Measurements from ENCODE around the gene TMEM18.
"Not testable (repeated sequence)": the region's sequence is repeated elsewhere in the genome, so short reads cannot be mapped to it uniquely, and the experiment has no call there.

TMEM18 gene

DNA sequence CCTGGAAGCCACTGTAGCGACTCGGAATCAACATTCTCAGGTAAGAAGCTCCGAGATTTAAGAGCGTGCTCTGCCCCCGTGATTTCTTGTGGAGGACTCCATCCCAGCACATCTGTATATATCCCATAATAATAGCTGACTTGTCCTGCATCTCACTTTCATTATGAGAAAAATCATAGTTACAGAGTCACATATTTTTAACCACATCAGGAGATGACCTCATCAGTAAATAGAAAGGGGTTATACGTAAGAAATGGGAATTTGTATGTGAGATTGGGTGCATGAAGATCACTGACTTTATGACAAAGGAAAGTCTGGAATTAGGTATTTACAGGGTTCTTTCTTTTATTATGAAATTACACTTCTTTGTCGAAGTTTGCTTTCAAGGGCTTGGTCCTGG lies 16.4 kb upstream of the TMEM18 start:
- no peak for DNase-seq (ENCODE audit: low read depth)

DNA sequence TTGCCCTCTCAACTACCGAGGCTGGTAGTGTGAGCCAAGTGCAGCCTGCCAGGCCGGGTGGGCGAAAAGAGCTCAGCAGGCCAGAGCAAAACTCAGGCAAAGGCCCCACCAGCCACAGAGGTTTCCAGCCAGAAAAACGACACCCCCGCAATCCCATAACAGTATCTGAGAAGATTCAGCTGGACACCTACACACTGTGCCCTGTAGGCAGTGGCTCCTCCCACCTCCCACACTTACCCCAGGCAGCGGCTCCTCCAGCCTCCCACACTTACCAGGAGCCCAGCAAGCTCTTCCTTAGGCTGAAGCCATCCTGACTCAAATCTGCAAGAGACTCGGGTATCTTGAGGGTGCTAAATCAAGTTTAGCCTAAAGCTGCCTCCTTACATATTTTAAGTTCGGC lies 15.6 kb upstream of the TMEM18 start:
- no peak for DNase-seq (ENCODE audit: low read depth)

DNA sequence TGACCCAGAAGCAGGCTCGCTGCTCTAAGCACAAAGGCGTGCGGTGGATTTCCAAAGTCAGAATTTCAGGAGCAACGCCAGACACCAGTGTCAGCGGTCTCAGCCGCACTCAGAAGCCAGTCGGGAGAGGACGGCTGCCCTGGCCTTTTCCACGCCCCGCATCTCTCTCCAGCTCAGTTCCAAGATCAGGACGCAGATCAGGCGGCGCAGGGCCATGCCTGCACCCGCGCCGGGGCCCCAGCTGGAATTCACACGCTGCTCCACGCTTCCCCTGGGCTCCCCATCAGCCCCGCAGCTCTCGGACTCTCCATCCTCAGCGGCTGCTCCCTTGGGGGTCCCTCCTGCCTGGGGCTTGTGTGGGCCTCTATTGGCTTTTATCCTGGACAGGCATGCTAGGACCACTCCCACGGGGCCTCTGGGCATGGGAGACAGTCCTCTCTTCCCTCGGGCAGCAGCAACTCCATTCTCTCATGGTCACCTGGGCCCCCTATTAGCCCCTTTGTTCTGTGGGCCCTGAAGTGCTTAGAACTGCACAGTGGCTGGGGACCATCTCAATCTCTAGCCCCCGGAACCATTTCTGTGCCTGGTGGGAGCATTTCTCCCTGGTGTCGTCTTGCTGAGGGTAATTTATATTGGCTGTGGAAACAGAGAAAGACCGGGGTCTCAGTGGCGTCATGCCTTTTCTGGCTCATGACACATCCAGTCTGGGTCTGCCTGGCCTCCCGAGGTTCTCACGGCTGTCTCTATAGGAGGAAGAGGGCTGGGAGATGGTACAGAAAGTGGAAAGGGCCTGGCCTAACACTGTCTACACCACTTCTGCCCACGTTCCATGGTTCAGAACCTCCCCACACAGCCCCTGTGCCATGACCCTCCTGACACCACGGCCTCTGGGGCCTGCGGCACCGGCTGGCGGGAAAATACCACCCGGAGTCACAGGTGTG lies 14.9 kb upstream of the TMEM18 start:
- DNase-seq (ENCODE audit: low read depth) = no peak

DNA sequence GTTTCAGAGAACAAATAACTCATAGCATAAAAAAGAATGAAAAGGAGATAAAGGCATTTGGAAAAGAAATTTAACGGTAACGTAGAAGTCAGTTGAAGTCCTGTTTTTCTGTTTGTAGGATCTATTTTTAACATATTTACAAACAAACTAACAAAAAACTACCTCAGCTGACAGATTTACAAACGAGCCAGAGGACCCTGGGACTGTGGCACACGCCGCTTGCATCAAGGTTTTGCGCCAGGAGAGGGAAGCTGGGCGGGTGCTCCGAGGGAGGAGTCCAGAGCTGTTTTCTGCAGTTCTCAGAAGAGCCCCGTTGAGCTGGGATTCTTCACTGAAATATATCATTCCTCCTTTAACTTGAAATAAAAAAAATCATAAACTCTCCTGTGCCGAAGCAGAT lies 13.6 kb upstream of the TMEM18 start:
- DNase-seq (ENCODE audit: low read depth) = no peak

GRCh38 chr2:689877-690510 lies 12.8 kb upstream of the TMEM18 start:
- DNase-seq (ENCODE audit: low read depth) = no peak

GRCh38 chr2:689237-689636 lies 12.0 kb upstream of the TMEM18 start:
- no peak for DNase-seq (ENCODE audit: low read depth)

DNA sequence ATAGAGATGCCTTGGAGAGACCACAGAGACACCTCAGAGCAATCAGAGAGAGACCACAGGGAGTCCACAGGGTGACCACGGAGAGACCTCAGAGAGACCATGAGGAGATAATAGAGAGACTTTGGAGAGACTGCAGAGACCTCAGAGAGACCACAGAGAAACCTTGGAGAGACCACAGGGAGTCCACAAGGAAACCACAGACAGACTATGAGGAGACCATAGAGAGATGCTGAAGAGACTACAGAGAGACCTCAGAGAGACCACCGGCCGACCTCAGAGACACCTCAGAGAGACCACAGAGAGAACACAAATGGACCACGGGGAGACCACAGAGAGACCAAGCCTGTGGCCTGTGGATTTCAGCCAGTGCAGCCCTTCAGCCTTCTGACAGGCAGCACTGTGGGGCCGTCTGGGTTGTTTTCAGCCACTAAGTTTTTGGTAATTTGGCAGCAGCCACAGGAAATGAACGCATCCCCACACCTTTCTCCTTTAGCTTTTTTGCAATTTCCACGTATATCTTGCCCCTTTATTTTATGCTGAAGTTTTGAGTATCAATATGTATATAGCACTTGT lies 11.4 kb upstream of the TMEM18 start:
- no peak for DNase-seq (ENCODE audit: low read depth)

- no peak for DNase-seq (ENCODE audit: low read depth)
Observed at GRCh38 chr2:685421-685820, 8.2 kb upstream of the TMEM18 start.

GRCh38 chr2:684913-685312 lies 7.7 kb upstream of the TMEM18 start:
- DNase-seq (ENCODE audit: low read depth) = not testable (repeated sequence)

- DNase-seq (ENCODE audit: low read depth) = no peak
Observed at GRCh38 chr2:682226-682625, 5.0 kb upstream of the TMEM18 start.

DNA sequence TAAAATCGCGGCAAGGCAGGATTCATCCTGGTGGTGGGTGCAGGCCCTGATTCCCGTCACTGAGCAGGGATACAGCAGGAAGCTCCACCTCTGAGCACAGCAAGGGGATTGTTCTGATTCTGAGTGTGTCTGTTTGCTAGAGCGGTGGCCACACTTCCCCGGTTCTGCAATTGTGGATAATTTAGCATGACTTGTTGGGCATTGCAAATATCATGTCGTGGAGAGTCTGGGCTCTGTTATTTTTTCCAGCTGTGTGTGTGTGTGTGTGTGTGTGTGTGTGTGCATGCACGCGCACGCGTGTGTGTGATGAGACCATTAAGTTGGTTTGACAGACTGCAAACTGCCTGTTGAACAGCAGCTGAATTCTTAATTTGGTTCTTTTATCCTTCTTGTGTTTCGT lies 4.1 kb upstream of the TMEM18 start:
- no peak for DNase-seq (ENCODE audit: low read depth)

- no peak for DNase-seq (ENCODE audit: low read depth)
Observed at GRCh38 chr2:680496-680895, 3.3 kb upstream of the TMEM18 start.

- DNase-seq (ENCODE audit: low read depth) = no peak
Observed at GRCh38 chr2:678964-679363, 1.8 kb upstream of the TMEM18 start.

DNA sequence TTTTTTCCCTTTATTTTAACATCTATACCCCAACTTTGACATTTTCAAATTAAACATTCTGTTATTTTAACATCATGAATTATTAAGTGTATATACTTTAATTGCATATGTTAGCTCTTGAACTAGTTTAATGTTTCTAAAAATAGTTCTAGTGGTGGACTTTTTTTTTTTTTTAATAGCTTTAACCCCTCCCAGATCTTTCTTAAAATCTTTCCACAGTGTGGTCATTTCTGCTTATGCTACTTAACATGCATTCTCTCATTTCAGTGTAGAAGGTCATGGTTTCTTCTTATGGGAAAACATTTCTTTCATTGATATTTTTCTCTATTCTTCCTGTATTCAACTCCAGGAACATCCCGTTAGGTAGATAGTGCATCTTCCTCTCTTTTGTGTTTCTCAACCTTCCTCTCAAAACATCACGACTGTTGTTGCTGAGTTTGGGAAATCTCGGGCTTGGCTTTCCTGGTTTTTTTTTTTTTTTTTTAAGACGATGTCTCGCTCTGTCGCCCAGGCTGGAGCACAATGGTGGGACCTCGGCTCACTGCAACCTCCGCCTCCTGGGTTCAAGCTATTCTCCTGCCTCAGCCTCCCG lies 849 bp upstream of the TMEM18 start:
- DNase-seq (ENCODE audit: low read depth) = no peak

GRCh38 chr2:676647-677055 lies 555 bp downstream of the TMEM18 start:
- no peak for DNase-seq (ENCODE audit: low read depth)

- peak; percentile 31 for DNase-seq (ENCODE audit: low read depth)
Observed at GRCh38 chr2:675982-676646, 1.1 kb downstream of the TMEM18 start.

DNA sequence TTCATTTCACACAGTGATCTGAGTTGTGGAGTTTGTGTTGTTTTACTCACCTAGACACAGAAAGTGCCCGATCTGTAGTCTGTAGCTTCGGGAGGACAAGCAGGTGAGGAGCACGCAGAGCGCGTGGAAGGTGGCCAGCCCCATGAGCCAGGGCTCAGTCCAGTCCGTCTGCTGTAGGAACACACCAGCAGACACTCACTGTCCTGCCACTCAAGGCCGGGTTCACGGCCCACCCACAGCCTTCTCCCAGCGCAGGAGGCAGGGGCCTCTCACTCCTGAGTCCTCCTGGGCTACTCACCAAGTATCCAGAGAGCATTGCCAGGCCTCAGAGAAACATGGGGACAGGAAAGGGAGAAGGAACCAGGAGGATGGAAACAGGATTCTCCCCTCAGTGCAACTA lies 1.7 kb downstream of the TMEM18 start:
- DNase-seq (ENCODE audit: low read depth) = no peak

- DNase-seq (ENCODE audit: low read depth) = no peak
Observed at GRCh38 chr2:675051-675450, 2.2 kb downstream of the TMEM18 start.

DNA sequence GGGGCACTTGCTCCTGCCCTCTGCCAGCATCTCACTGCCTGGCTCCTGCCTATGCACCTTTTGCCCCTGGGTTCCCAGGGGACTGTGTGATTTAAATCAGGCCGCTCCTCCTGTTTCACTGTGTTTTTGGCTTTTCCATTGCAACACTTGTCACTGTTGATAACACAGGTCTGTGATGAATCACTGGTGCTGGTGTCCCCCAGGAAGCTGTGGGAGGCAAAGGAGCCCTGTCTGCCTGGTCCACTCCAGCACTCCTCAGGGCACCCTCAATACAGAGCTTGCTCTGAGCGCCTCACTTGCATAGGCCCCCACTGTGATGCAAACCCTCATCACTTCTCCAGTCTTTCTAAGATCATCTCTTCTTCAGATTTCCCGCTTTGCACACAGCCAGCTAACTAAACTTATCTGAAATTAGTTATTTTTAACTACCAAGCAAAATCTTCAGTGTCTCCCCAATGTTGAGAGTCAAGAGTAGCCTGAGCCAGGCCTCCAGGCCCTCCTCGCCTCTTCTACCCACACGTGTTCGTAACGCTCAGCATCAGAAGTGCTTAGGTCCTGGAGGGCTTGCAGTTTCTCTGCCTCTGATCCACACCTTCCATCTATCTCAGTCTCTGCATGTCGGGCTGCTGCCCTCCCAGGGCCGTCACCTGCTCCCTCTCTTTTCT lies 2.8 kb downstream of the TMEM18 start:
- DNase-seq (ENCODE audit: low read depth) = no peak

- DNase-seq (ENCODE audit: low read depth) = no peak
Observed at GRCh38 chr2:673615-674320, 3.4 kb downstream of the TMEM18 start.

DNA sequence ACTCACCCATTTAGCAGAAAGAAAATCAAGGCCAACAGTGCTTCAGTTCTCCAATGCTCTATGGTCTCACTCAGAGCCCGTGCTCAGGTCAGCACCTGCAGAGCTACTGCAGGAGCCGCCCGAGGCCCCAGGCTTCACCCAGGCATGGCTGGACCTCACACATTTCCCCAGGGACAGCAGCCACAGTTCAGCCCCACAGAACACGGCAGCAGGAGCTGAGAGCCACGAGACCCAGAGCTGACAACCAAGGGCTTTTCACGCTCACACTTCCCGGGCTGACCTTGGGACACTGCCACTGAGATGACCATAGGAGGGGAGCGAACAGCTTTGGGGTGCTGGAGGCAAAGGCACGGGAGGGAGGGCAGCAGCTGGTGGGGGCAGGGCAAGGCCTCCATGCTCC lies 4.2 kb downstream of the TMEM18 start:
- no peak for DNase-seq (ENCODE audit: low read depth)

All from activated gamma-delta T cell treated with anti-CD3 and anti-CD28 coated beads, Interleukin-2, amount 50 U/mL, for 16 hours (primary cell).